ENCODE data around the gene ARX.

The ARX gene

GRCh38 chrX:25001808-25002660 is 13.7 kb downstream of the ARX start:
- H3K36me3 Mint-ChIP-seq, result peaks cover 5% of the 10 kb centered on the region
- peaks cover 10% of the 10 kb centered on the region for H3K27me3 Mint-ChIP-seq
- DNase-seq (ENCODE audit: low spot score in 2 of 2) (no peak), ATAC-seq (ENCODE audit: low read depth) (no peak)
- H3K9me3 Mint-ChIP-seq, result no peaks in the 10 kb centered on the region
- no peak overlapping the region for H3K27ac Mint-ChIP-seq
- peaks cover 9% of the 10 kb centered on the region for H3K4me1 Mint-ChIP-seq
- H3K4me3 Mint-ChIP-seq, result no peak overlapping the region

- ATAC-seq (ENCODE audit: low read depth), result no peak
- H3K27me3 Mint-ChIP-seq, result peaks cover 6% of the 10 kb centered on the region
- no peak overlapping the region for H3K4me3 Mint-ChIP-seq
- peaks cover 7% of the 10 kb centered on the region for H3K4me1 Mint-ChIP-seq
- no peak for DNase-seq (ENCODE audit: low spot score in 2 of 2)
- H3K36me3 Mint-ChIP-seq, result peaks cover 5% of the 10 kb centered on the region
- no peak overlapping the region for H3K27ac Mint-ChIP-seq
- no peaks in the 10 kb centered on the region for H3K9me3 Mint-ChIP-seq
Measured at GRCh38 chrX:24999511-24999910, 16.3 kb downstream of the ARX start.

DNA sequence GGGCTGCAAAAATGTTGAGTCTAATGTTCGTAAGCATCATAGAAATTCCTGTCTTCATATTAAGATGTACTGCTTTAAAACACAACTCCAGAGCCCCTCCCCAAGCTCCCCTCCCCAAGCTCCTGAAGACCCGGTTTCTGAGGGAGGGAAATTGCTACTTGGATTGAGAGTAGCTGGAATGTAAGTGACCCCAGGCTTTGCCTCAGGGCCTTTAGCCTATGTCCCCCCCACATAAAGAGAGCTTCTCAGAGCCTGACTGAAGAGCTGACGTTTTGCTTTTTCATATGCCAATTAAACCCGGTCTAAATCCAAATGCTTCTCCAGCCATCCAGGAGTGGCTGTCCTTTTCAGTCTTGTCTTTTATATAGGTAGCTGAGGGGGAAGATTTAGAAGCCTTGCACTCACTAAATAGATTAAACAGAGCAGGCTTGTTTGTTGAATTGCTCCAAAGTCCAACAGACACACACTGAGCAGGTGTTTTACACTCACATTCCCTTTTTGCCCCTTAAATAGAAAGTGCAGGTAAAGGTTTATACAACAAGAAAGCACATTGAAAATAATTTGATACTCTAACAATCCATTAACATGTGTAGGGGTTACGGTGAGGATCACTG is 19.6 kb downstream of the ARX start:
- Mint-ChIP-seq H3K36me3 (peaks cover 6% of the 10 kb centered on the region), H3K27me3 (no peaks in the 10 kb centered on the region), H3K4me1 (no peaks in the 10 kb centered on the region), H3K4me3 (no peak overlapping the region), H3K27ac (no peak overlapping the region), H3K9me3 (no peaks in the 10 kb centered on the region)
- no peak for ATAC-seq (ENCODE audit: low read depth)
- no peak for DNase-seq (ENCODE audit: low spot score in 2 of 2)

GRCh38 chrX:24993879-24994278 is 21.9 kb downstream of the ARX start:
- ATAC-seq (ENCODE audit: low read depth), result no peak
- Mint-ChIP-seq H3K9me3 (no peaks in the 10 kb centered on the region), H3K27ac (no peak overlapping the region), H3K27me3 (no peaks in the 10 kb centered on the region), H3K4me1 (no peaks in the 10 kb centered on the region), H3K36me3 (peaks cover 8% of the 10 kb centered on the region), H3K4me3 (no peak overlapping the region)
- no peak for DNase-seq (ENCODE audit: low spot score in 2 of 2)

GRCh38 chrX:24990535-24990934 is 25.2 kb downstream of the ARX start:
- Mint-ChIP-seq H3K27me3 (no peaks in the 10 kb centered on the region), H3K9me3 (no peaks in the 10 kb centered on the region), H3K4me1 (no peaks in the 10 kb centered on the region), H3K4me3 (no peak overlapping the region), H3K27ac (no peak overlapping the region), H3K36me3 (peaks cover 12% of the 10 kb centered on the region)
- no peak for ATAC-seq (ENCODE audit: low read depth)
- DNase-seq (ENCODE audit: low spot score in 2 of 2), result no peak

DNA sequence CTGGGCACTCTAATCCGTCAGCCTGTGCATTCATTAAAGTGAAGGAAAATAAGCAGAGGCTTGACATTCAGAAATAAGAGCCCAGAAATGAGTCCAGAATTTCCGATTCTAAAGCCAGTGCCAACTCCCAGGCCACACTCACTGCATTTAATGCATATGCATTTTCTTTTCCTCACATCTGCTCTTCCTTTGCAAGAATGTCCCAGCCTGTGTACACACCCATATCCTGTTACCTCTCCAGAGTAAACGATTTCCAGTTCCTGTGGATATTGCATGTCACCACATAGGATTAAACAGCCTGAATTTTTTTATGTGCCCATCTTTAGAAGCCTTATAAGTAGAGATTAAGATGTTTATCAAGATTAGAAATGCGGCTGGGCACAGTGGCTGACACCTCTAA is 27.5 kb downstream of the ARX start:
- DNase-seq (ENCODE audit: low spot score in 2 of 2) (no peak), ATAC-seq (ENCODE audit: low read depth) (no peak)
- Mint-ChIP-seq H3K4me1 (no peaks in the 10 kb centered on the region), H3K27ac (no peak overlapping the region), H3K36me3 (peaks cover 12% of the 10 kb centered on the region), H3K9me3 (no peaks in the 10 kb centered on the region), H3K4me3 (no peak overlapping the region), H3K27me3 (no peaks in the 10 kb centered on the region)

- H3K9me3 Mint-ChIP-seq, result no peaks in the 10 kb centered on the region
- no peaks in the 10 kb centered on the region for H3K4me1 Mint-ChIP-seq
- ATAC-seq (ENCODE audit: low read depth) (no peak), DNase-seq (ENCODE audit: low spot score in 2 of 2) (no peak)
- H3K36me3 Mint-ChIP-seq, result peaks cover 12% of the 10 kb centered on the region
- H3K27ac Mint-ChIP-seq, result no peak overlapping the region
- no peaks in the 10 kb centered on the region for H3K27me3 Mint-ChIP-seq
- H3K4me3 Mint-ChIP-seq, result no peak overlapping the region
Measured at GRCh38 chrX:24987731-24988130, 28.0 kb downstream of the ARX start.

- Mint-ChIP-seq H3K4me1 (no peaks in the 10 kb centered on the region), H3K9me3 (no peaks in the 10 kb centered on the region), H3K27ac (no peak overlapping the region), H3K4me3 (no peak overlapping the region), H3K36me3 (peaks cover 4% of the 10 kb centered on the region), H3K27me3 (no peaks in the 10 kb centered on the region)
- no peak for ATAC-seq (ENCODE audit: low read depth)
- no peak for DNase-seq (ENCODE audit: low spot score in 2 of 2)
Measured at GRCh38 chrX:24985120-24985519, 30.6 kb downstream of the ARX start.

- Mint-ChIP-seq H3K4me3 (no peak overlapping the region), H3K4me1 (no peaks in the 10 kb centered on the region), H3K36me3 (peaks cover 7% of the 10 kb centered on the region), H3K27ac (no peak overlapping the region), H3K27me3 (no peaks in the 10 kb centered on the region), H3K9me3 (no peaks in the 10 kb centered on the region)
- DNase-seq (ENCODE audit: low spot score in 2 of 2) (no peak), ATAC-seq (ENCODE audit: low read depth) (no peak)
Measured at GRCh38 chrX:24983931-24984330, 31.8 kb downstream of the ARX start.

DNA sequence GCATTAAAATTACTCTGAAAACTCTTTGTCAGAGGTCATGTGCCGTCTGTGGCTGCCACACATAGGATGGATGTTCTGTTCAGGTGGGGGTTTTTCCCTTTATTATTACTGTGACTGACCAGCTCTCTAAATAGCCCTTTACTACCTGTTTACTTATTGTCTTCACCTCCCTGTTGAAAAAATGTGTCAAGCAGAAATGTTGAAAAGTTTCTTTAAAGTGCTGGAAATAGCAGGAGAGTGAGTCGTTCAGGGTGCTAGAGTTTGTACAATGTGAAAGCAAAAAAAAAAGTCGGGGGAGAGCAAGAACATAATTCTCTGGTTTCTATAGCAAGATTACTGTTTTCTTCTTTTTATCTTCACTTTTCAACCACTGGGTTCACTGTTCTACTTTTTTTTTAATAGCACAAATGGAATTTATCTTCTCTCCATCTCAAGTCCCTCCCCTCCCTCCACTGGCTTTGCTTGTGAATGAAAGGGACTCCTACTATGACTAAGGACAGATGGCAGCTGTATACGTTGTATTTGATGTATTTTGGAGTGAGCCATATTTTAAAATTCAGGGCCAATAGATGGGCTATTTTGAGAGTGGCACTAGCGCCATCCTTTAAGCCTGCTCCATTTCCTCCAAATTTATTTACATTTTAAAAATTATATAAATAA is 33.3 kb downstream of the ARX start:
- Mint-ChIP-seq H3K27me3 (no peaks in the 10 kb centered on the region), H3K4me3 (no peak overlapping the region), H3K4me1 (no peaks in the 10 kb centered on the region), H3K36me3 (peaks cover 2% of the 10 kb centered on the region), H3K9me3 (no peaks in the 10 kb centered on the region), H3K27ac (no peak overlapping the region)
- DNase-seq (ENCODE audit: low spot score in 2 of 2) (no peak), ATAC-seq (ENCODE audit: low read depth) (no peak)

DNA sequence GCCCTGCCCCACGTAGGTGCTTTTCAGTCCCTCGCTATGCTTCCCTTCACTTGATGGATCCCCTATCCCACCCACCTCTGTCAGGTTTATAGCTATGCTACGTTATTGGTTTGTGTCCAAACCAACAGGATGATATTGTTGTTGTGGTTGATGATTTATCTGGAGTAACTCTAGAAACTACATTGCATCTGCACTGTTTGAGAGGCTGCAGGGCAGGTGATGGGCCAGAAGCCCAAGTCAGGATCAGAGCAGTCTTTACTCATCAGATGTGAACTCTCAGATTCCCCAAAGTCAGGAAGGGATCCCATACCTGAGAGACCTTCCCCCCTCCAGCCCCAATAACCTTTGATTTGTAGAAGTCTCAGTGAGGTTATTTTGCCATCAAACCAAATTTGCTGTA is 34.7 kb downstream of the ARX start:
- Mint-ChIP-seq H3K36me3 (peaks cover 5% of the 10 kb centered on the region), H3K4me3 (no peak overlapping the region)

GRCh38 chrX:24979081-24979480 is 36.7 kb downstream of the ARX start:
- Mint-ChIP-seq H3K36me3 (peaks cover 7% of the 10 kb centered on the region), H3K4me3 (no peak overlapping the region), H3K4me1 (no peaks in the 10 kb centered on the region), H3K27ac (no peak overlapping the region), H3K27me3 (no peaks in the 10 kb centered on the region), H3K9me3 (no peaks in the 10 kb centered on the region)
- no peak for DNase-seq (ENCODE audit: low spot score in 2 of 2)
- no peak for ATAC-seq (ENCODE audit: low read depth)

More for the DNA sequence above, 34.7 kb downstream of the ARX start:
- no peaks in the 10 kb centered on the region for H3K4me1 Mint-ChIP-seq
- DNase-seq (ENCODE audit: low spot score in 2 of 2), result no peak
- no peaks in the 10 kb centered on the region for H3K27me3 Mint-ChIP-seq
- ATAC-seq (ENCODE audit: low read depth), result no peak
- no peak overlapping the region for H3K27ac Mint-ChIP-seq
- H3K9me3 Mint-ChIP-seq, result no peaks in the 10 kb centered on the region

GRCh38 chrX:24969812-24970211 is 46.0 kb downstream of the ARX start:
- ATAC-seq (ENCODE audit: low read depth), result no peak
- H3K27me3 Mint-ChIP-seq, result no peaks in the 10 kb centered on the region
- no peak overlapping the region for H3K27ac Mint-ChIP-seq
- no peaks in the 10 kb centered on the region for H3K4me1 Mint-ChIP-seq
- no peaks in the 10 kb centered on the region for H3K9me3 Mint-ChIP-seq
- no peak for DNase-seq (ENCODE audit: low spot score in 2 of 2)
- no peak overlapping the region for H3K4me3 Mint-ChIP-seq
- peaks cover 12% of the 10 kb centered on the region for H3K36me3 Mint-ChIP-seq

DNA sequence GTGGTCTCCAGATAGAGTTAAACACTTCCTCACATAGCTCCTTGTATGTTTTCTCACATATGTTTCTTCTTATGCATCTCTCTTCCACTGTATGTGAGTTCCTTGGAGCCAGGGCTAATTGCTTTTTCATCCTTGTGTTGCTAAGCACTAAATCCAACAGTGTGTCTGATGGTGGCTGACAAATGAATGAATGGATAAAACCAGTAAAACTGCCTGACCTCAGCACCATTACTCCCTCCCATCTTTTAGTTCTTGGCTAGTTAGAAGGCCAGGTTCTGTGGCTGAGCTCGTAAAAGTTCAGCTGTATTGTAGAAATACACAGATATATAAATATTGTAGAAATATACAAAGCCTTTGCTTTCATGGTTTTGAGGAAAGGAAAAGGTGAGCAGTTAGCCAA is 50.4 kb downstream of the ARX start:
- no peaks in the 10 kb centered on the region for H3K27me3 Mint-ChIP-seq
- H3K4me1 Mint-ChIP-seq, result no peaks in the 10 kb centered on the region
- H3K9me3 Mint-ChIP-seq, result no peaks in the 10 kb centered on the region
- peaks cover 9% of the 10 kb centered on the region for H3K36me3 Mint-ChIP-seq
- no peak overlapping the region for H3K4me3 Mint-ChIP-seq
- no peak overlapping the region for H3K27ac Mint-ChIP-seq
- DNase-seq (ENCODE audit: low spot score in 2 of 2) (no peak), ATAC-seq (ENCODE audit: low read depth) (no peak)

Data from memory B cell (primary cell).